ENCODE measurements around the gene GNB1.

GRCh38 chr1:1921459-1921862 is 30.6 kb upstream of the GNB1 start:
- TF ChIP-seq CTCF (IDR thresholded peaks at IDR 0.05) (no peak), EP300 (IDR thresholded peaks at IDR 0.05) (no peak)
